HG02885 (cell line): Measurements from ENCODE around the gene TP53TG3F.
"Not testable (repeated sequence)": the region's sequence is repeated elsewhere in the genome, so short reads cannot be mapped to it uniquely, and the experiment has no call there.

Source experiments
- ATAC-seq: cut with Tn5 transposase; IDR thresholded peaks from one replicate; pipeline ENCODE4 v1.9.1; 2021; ENCODE audit warnings: mild to moderate bottlenecking; ENCODE audit not compliant: unreplicated experiment, poor library complexity

Gene TP53TG3F, protein sequence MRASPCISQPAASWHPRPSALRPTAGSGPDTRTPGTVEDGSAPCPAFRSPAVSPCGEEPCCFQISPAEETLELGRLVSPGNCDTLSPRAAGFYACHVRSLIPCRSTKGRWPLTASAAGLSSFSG

DNA sequence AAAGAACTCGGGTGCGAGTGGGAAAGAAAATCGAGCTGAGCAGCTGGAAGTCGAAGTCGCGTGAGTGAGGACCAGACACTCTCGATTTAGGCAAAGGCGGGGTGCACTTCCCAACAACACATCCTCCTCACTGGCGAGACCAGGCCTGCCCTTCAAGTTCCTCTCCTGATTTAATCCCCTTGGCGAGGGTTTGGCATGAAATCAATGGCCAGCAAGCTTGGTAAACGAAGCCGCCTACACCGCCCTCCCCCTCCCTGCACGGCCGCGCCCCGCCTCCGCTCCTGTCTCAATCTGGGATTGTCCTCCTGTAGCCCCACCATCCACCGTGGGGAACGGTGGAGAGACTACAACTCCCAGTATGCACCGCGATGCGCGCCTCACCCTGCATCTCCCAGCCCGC lies at the start of gene TP53TG3F:
TSS of gene TP53TG3F (plus strand) at position 301 of the 400 bp plus-strand sequence. CDS start at position 369, 68 bp downstream.
- not testable (repeated sequence) for ATAC-seq

DNA sequence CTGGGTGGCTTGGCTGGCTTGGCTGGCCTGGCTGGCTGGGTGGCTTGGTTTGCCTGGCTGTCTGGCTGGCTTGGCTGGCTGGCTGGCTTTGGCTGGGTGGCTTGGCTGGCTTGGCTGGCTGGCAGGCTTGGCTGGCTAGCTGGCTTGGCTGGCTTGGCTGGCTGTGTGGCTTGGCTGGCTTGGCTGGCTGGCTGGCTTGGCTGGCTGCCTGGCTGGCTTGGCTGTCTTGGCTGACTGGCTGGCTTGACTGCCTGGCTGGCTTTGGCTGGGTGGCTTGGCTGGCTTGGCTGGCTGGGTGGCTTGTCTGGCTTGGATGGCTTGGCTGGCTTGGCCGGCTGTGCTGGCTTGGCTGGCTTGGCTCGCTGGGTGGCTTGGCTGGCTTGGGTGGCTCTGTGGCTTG lies 32.2 kb downstream of the TP53TG3F start:
- not testable (repeated sequence) for ATAC-seq

DNA sequence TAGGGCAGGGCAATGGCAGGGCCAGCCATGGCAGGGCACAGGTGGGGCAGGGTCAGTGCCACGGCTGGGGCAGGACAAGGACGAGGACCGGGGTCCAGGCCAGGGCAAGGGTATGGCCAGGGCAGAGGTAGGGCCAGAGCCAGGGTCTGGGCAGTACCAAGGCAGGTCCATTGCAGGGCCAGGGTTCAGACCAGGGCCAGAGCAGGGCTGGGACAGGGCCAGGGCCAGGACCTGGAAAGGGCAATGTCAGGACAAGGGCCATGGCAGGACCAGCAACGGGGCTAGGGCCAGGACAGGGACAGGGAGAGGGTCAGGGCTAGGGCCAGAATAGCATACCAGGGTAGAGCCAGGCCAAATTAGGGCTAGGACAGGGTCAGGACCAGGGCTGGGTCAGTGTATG lies 47.8 kb downstream of the TP53TG3F start:
- ATAC-seq, result not testable (repeated sequence)

DNA sequence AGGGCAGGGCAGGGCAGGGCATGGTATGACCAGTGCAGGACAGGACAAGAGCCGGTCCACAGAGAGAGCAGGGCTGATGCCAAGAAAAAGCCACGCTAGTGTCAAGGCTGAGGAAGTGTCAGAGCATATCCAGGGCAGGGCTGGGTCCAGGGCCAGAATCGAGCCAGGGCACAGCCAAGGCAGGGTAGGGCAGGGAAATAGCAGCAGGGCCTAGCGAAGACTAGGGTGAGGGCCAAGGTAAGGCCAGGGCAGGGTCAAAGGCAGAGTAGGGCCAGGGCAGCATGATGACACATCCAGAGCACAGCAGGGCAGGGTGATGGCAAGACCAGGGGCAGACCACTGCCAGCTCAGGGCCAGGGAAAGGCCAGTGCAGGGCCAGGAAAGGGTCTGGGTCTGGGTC lies 49.7 kb downstream of the TP53TG3F start:
- ATAC-seq, result not testable (repeated sequence)

DNA sequence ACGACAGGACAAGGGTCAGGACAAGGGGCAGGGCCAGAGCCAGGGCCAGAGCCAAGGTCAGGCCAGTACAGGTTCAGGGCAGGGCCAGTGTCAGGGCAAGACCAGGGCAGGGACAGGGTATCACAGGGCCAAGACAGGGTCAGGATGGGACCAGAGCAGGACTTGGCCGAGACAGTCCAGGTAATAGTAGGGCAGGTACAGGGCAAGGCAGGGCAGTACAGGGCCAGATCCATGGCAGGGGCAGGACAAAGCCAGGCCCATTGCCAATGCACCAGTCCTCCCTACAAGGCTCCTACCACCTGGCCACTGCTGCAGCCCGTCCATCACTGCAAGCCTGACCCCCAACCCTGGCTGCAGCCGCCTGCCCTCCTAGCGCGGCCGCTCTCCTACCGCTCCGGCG lies 50.5 kb downstream of the TP53TG3F start:
- not testable (repeated sequence) for ATAC-seq
